Subcutaneous adipose tissue (tissue), 4 donors: ENCODE results near the gene GPC6. TPM values are rescaled to one million over a fixed set of nuclear protein-coding genes. Genes with fewer than 3 reads are reported as not detected.

ENCODE experiments used
- CTCF ChIP-seq: fragments of 450-650 bp; IDR thresholded peaks from one replicate; pipeline ENCODE4 v1.5.1; 2016; ENCODE audit warnings: low read depth, mild to moderate bottlenecking, control low read depth, antibody characterized with exemption, moderate library complexity
- total RNA-seq, 4 donors: library from RNA; depleted of rRNA; stranded (reverse); fragments of >200 nt; gene quantifications; one replicate each; pipeline ENCODE4 v1.1.0, GENCODE V29; 2016

Gene GPC6
- total RNA-seq, 4 donors from 2014 or later: 16.2 to 30.6 (median 26.9) TPM

DNA sequence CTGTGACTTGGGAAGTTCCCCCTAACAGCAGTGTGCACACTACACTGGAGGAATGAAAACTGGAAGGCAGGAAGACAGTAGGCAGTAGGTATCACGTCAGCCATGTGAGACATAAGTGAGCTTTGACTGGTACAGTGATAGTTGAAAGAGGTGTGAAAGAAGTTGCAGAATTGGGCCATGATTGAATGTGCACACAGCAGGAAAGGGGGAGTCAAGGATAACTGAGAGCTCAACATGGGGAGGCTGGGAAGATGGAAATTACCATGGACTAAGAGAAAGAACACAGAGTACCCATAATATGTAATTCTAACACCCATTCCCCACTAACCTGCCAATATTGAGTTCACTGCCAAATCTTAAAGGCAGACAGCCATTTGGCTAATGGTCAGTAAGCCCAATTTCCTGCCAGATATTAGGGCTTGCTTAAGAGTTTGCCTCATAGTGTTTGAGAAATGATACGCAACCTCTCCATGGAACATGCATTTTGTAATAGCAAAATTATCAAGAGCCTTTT, 931.2 kb downstream of the GPC6 start:
- no peak for TF ChIP-seq CTCF

GRCh38 chr13:94160875-94161274, 934.3 kb downstream of the GPC6 start:
- TF ChIP-seq CTCF: no peak

GRCh38 chr13:94162289-94162688, 935.7 kb downstream of the GPC6 start:
- TF ChIP-seq CTCF: no peak

GRCh38 chr13:94163535-94163934, 936.9 kb downstream of the GPC6 start:
- TF ChIP-seq CTCF: no peak

DNA sequence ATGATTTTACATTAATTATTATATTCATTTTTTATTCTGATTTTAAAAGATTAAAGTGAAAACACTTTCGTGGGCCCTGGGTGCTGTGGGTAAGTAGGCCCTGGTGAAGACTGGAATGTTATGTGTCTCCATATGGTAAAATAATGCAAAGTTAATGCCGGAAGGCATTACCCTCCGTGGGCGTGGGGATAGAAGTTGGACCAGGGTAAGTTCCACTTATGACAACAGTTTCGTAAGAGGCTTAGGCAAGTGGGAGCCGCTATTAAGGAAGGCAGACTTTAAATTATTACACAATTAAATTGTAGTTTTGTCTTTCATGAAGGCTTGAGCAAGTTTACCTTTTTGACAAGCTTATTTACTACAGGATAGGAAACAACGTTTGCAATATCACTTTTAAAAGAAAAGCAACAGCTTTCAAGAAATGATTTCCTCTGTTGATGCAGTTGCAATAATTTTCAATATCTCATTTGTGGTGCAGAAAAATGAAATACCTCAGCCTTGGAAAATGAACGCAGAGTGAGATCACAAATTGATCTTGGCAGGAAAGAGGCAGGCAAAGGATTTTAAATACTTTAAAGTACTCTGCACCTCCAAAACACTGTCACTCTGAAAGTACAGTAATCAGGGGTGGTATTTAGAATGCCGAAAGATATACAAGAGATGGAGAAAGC, 942.3 kb downstream of the GPC6 start:
- TF ChIP-seq CTCF: no peak

- no peak for TF ChIP-seq CTCF
Measured at GRCh38 chr13:94169454-94170144, 943.0 kb downstream of the GPC6 start.

DNA sequence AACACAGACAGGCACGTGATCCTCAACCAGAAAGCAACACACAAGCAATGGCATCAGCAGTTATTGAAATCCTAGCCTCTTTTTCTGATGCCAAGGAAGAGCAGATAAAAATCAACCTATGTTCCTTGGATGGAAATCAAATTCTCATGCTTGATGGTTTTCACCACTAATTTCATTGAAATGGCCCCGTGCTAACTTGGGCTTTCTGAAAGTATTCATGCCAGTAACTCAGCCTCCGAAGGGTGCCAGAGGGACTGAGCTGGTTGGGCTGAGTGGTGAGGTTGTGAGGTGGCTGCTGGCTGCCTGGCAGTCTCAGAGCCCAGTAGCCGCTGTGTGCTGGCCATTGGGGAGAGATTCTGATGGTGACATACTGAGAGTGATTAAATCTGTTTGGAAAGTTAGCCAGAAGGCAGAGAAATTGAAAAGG, 943.6 kb downstream of the GPC6 start:
- no peak for TF ChIP-seq CTCF
